Prostate gland (tissue), 2 donors: ENCODE results near the gene PLEKHA7.

Experiments used
- POLR2A ChIP-seq: fragments of 450-650 bp; IDR thresholded peaks from one replicate; pipeline ENCODE4 v1.6.1; 2016; ENCODE audit warnings: antibody characterized with exemption, mild to moderate bottlenecking
- POLR2AphosphoS5 ChIP-seq: sonication (generic); formaldehyde crosslinking; IDR thresholded peaks from one replicate; pipeline ENCODE4 v1.6.1; 2017; ENCODE audit warnings: antibody characterized with exemption
- TF ChIP-seq, protein P1 (sequence below), 4 experiments: fragments of 200-600 bp in 2 of 4; fragments of 450-650 bp in 2 of 4; sonication (generic) in 2 of 4; IDR thresholded peaks; 1 replicate in 3 of 4; 2 replicates in 1 of 4; pipeline ENCODE4 v1.5.1; 2016 to 2019; ENCODE audit warnings: antibody characterized with exemption in 4 of 4, mild to moderate bottlenecking in 2 of 4, moderate library complexity in 2 of 4

DNA sequence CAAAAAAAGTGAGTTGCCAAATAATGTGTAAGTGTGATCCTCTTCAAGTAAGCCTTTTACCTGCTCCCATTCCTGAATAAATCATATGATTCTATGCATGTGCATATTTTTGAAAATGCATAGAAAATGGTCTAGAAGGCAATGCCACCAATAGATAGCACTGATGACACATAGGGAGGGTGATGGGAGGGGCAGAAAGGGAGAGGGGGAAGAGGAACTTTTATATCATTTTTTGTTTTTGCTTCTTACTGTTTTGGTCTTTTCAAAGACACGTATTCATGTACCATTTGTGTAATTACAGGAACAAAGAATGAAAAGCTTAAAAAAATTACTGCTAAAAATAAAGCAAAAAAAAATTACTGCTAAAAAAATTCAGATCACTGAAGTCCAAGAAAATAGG, 215.0 kb downstream of the PLEKHA7 start:
- TF ChIP-seq, protein P1, sequence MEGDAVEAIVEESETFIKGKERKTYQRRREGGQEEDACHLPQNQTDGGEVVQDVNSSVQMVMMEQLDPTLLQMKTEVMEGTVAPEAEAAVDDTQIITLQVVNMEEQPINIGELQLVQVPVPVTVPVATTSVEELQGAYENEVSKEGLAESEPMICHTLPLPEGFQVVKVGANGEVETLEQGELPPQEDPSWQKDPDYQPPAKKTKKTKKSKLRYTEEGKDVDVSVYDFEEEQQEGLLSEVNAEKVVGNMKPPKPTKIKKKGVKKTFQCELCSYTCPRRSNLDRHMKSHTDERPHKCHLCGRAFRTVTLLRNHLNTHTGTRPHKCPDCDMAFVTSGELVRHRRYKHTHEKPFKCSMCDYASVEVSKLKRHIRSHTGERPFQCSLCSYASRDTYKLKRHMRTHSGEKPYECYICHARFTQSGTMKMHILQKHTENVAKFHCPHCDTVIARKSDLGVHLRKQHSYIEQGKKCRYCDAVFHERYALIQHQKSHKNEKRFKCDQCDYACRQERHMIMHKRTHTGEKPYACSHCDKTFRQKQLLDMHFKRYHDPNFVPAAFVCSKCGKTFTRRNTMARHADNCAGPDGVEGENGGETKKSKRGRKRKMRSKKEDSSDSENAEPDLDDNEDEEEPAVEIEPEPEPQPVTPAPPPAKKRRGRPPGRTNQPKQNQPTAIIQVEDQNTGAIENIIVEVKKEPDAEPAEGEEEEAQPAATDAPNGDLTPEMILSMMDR (IDR thresholded peaks at IDR 0.05): no peak
- TF ChIP-seq POLR2AphosphoS5: no peak
- no peak for TF ChIP-seq POLR2A
